ENCODE data around the gene SNU13.
"Not testable (repeated sequence)": the region's sequence is repeated elsewhere in the genome, so short reads cannot be mapped to it uniquely, and the experiment has no call there.

SNU13 gene

GRCh38 chr22:41638748-41639147 lies 49.9 kb downstream of the SNU13 start:
- DNase-seq (ENCODE audit: low spot score) = no peak

GRCh38 chr22:41638124-41638523 lies 50.5 kb downstream of the SNU13 start:
- DNase-seq (ENCODE audit: low spot score) = no peak

- not testable (repeated sequence) for DNase-seq (ENCODE audit: low spot score)
Observed at GRCh38 chr22:41637623-41638022, 51.0 kb downstream of the SNU13 start.

GRCh38 chr22:41636467-41636866 lies 52.2 kb downstream of the SNU13 start:
- no peak for DNase-seq (ENCODE audit: low spot score)

DNA sequence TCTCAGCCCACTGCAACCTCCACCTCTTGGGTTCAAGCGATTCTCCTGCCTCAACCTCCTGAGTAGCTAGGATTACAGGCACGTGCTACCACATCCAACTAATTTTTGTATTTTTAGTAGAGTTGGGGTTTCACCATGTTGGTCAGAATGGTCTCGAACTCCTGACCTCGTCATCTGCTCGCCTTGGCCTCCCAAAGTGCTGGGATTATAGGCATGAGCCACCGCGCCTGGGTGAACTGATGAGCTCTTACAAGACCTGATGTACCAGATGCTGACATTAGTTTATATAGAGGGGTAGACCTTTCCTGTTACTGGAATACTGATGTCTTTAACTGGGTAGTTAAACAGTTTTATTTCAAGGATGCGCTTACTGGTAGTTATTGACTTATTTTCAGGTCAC lies 54.1 kb downstream of the SNU13 start:
- not testable (repeated sequence) for DNase-seq (ENCODE audit: low spot score)

GRCh38 chr22:41631615-41632014 lies 57.1 kb downstream of the SNU13 start:
- not testable (repeated sequence) for DNase-seq (ENCODE audit: low spot score)

- DNase-seq (ENCODE audit: low spot score) = not testable (repeated sequence)
Observed at GRCh38 chr22:41631115-41631514, 57.6 kb downstream of the SNU13 start.

- DNase-seq (ENCODE audit: low spot score) = no peak
Observed at GRCh38 chr22:41625577-41625976, 63.1 kb downstream of the SNU13 start.
